DMS79 (cell line): ENCODE results near the gene TNN.
"Not testable (repeated sequence)": the region's sequence is repeated elsewhere in the genome, so short reads cannot be mapped to it uniquely, and the experiment has no call there.

ENCODE experiments used
- DNase-seq: peaks from one replicate; lab custom pipeline; 2025; lab: John Stamatoyannopoulos, UW

Gene TNN

DNA sequence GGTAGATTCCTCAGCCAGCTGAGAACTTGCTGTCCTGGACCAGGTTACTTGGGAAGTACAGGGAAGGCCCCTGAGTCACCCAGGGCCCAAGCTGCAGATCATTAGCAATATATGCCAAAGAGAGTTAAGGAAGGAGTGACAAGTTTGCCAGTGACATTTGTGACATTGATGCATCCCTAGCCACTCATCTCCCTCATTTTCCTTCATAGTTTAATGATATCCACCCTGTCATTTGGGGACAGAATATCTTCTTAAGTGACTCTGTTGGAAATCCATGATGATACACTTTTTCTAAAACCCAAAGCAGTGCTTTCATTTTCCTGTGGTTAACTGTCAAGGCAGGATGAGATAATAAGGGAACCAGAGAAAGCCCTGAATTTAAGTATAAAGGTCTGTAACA, 3.2 kb downstream of the TNN start:
- DNase-seq = no peak

GRCh38 chr1:175071276-175071943, 3.8 kb downstream of the TNN start:
- no peak for DNase-seq

GRCh38 chr1:175072099-175072951, 4.7 kb downstream of the TNN start:
- no peak for DNase-seq

- no peak for DNase-seq
These were observed 5.4 kb downstream of the TNN start for GRCh38 chr1:175073061-175073460.

DNA sequence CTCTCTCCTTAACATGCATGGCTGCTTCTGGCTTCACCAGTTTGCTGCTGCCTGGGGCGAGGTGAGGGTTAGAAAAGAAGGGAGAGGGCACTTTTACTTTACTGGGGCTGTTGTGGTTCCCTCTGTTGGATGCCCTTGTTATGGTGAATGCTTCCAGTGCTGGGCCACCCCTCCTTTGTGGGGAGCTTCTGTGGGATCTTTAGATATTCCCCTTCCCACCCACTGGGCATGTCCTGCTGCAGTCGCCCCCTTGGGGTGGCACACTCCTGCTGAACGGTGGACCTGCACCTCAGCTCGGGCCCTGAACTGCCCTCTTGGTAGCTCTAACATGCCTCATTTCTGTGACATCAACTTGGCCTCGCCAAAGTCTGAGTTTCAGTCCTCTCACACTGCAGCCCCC, 6.0 kb downstream of the TNN start:
- no peak for DNase-seq

DNA sequence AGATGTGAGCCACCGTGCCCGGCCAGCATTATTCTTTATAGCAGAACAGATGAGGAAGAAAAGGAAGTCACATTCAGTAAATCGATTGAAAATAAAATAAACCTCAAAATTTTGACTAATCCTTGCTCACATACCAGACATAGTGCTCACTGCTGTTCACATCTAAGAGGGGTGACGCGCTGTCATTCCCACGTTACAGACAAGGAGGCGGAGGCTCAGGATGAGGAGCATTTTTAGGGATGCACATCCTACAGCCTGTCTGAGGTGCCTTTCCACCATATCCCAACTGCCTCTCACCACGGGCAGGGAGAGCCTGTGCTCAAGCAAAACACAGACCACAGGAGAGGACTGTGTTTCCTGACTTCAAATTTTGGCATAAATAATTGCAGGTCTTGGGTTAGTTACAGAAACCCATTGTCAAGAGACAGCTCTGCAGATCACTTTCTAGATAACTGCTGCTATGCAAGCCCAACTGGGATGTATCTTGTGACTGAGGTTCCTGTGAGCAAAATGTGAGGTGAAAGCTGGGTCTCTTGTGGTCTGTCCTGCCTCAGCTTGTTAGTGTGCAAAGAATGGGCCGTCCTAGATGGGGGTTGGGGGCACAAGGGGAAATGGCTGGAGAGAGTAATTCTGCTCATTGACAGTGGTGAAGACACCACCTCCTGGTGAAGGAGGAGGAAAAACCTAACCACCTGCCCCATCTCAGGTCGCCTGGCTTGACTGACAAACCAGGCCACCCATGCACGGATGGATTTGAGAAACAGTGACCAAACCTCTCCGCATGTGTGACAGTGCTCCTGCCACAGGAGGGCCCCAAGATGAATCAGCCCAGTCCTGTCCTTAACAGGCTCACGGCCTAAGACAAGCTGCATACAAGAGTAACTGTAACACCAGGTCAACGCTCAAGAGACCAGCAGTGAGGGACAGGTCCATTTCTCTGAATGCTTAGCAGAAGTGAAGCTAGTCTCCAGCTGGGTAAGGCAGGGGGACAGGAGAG, 8.2 kb downstream of the TNN start:
- no peak for DNase-seq

GRCh38 chr1:175077356-175078030, 9.9 kb downstream of the TNN start:
- DNase-seq = no peak

GRCh38 chr1:175078629-175079028, 11.0 kb downstream of the TNN start:
- no peak for DNase-seq

DNA sequence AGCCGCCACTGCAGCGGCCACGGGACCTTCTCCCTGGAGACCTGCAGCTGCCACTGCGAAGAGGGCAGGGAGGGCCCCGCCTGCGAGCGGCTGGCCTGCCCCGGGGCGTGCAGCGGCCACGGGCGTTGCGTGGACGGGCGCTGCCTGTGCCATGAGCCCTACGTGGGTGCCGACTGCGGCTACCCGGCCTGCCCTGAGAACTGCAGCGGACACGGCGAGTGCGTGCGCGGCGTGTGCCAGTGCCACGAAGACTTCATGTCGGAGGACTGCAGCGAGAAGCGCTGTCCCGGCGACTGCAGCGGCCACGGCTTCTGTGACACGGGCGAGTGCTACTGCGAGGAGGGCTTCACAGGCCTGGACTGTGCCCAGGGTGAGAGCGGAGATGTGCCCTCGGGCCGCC, 11.7 kb downstream of the TNN start:
- DNase-seq = no peak

DNA sequence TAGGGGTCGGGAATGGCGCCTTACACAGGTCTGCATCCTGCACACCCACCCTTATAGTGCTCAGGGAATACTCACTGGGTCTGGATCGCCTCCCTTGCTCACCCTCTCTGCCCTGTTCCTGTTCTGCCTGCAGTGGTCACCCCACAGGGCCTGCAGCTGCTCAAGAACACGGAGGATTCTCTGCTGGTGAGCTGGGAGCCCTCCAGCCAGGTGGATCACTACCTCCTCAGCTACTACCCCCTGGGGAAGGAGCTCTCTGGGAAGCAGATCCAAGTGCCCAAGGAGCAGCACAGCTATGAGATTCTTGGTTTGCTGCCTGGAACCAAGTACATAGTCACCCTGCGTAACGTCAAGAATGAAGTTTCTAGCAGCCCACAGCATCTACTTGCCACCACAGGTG, 12.4 kb downstream of the TNN start:
- DNase-seq = no peak

- DNase-seq = no peak
These were observed 14.3 kb downstream of the TNN start for GRCh38 chr1:175081983-175082382.

GRCh38 chr1:175088525-175088951, 20.9 kb downstream of the TNN start:
- no peak for DNase-seq

- no peak for DNase-seq
These were observed 21.6 kb downstream of the TNN start for GRCh38 chr1:175089136-175089718.

DNA sequence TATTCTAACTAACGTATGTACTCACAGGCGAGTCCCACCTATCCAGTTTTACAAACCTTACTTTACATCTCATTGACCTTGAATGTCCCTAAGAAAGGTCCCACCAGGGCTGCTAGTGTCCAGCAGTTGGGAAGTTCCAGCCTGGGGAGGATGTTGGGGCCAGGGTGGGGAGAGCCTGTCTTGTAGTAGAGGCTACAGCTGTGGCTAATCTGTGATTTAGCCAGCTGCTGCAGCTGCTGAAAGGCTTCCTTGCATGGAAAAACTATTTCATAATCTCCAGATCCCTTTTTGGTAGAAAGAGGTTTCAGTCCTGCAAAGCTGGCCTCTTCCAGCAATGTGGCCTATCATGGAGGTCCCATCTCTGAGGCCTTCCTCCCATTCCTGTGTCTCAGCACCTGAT, 23.1 kb downstream of the TNN start:
- no peak for DNase-seq

- DNase-seq = no peak
These were observed 27.0 kb downstream of the TNN start for GRCh38 chr1:175094626-175095025.

DNA sequence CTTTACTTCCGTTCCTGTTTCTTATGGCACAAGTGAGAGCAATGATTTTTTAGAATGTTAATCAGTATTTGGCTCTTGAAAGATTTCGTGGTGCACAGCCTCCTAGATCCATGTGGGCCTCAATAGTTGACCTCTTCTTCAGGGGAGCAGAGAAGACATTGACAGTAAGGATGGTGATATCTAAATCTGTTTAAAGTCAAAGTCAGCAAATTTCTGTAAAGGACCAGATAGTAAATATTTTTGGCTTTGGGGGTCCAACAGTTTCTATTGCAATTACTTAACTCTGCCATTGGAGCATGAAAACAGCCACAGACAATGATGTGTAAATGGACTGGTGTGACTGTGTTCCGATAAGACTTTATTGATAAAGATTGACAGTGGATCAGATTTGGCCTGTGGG, 27.4 kb downstream of the TNN start:
- no peak for DNase-seq

GRCh38 chr1:175095978-175096607, 28.5 kb downstream of the TNN start:
- DNase-seq = no peak

- DNase-seq = no peak
These were observed 29.7 kb downstream of the TNN start for GRCh38 chr1:175097361-175097760.

- DNase-seq = no peak
These were observed 32.3 kb downstream of the TNN start for GRCh38 chr1:175099916-175100315.

DNA sequence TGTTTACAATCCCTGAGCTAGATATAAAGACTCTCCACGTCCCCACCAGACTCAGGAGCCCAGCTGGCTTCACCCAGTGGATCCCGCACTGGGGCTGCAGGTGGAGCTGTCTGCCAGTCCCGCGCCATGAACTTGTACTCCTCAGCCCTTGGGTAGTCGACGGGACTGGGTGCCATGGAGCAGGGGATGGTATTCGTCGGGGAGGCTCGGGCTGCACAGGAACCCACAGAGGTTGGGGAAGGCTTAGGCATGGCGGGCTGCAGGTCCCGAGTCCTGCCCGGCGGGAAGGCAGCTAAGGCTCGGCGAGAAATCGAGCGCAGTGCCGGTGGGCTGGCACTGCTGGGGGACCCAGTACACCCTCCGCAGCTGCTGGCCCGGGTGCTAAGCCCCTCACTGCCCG, 34.5 kb downstream of the TNN start:
- not testable (repeated sequence) for DNase-seq

GRCh38 chr1:175106536-175106935, 38.9 kb downstream of the TNN start:
- DNase-seq = not testable (repeated sequence)
